Measurements from ENCODE around the gene TBC1D19.

The TBC1D19 gene

GRCh38 chr4:26736621-26737020, 152.7 kb downstream of the TBC1D19 start:
- peak in 1 of 2 donors; percentile 40 for DNase-seq (ENCODE audit: low read depth in 2 of 2)
- TF ChIP-seq CTCF (IDR thresholded peaks at IDR 0.05; ENCODE audit: low read depth, low read length), result no peak
- no peak overlapping the region for H3K4me3 ChIP-seq (replicated peaks in 1 of 2; ENCODE audit: low read depth in 2 of 2, low read length in 2 of 2)

- no peak overlapping the region for H3K4me3 ChIP-seq (replicated peaks in 1 of 2; ENCODE audit: low read depth in 2 of 2, low read length in 2 of 2)
- TF ChIP-seq CTCF (IDR thresholded peaks at IDR 0.05; ENCODE audit: low read depth, low read length), result no peak
- DNase-seq (ENCODE audit: low read depth in 2 of 2), result no peak
Observed at GRCh38 chr4:26737385-26737784, 153.5 kb downstream of the TBC1D19 start.

GRCh38 chr4:26741491-26741871, 157.6 kb downstream of the TBC1D19 start:
- H3K4me3 ChIP-seq (replicated peaks in 1 of 2; ENCODE audit: low read depth in 2 of 2, low read length in 2 of 2), result no peak overlapping the region
- no peak for TF ChIP-seq CTCF (IDR thresholded peaks at IDR 0.05; ENCODE audit: low read depth, low read length)
- DNase-seq (ENCODE audit: low read depth in 2 of 2), result peak; percentile 14 to 87

DNA sequence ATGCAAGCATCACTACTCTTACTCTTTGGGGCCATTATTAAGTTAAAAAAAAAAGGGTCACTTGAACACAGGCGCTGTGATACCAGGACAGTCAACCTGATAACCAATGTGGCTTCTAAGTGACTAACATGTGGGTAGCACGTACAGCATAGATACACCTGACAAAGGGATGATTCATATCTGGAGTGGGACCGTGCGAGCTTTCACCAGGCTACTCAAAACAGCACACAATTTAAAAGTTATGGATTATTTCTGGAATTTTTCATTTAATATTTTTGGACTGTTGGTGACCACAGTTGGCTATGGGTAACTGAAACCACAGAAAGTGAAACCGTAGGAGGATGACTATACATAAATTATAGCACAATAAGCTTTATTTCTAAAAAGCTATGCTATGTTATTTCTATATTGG, 162.9 kb downstream of the TBC1D19 start:
- TF ChIP-seq CTCF (IDR thresholded peaks at IDR 0.05; ENCODE audit: low read depth, low read length), result no peak
- DNase-seq (ENCODE audit: low read depth in 2 of 2), result no peak
- no peak overlapping the region for H3K4me3 ChIP-seq (replicated peaks in 1 of 2; ENCODE audit: low read depth in 2 of 2, low read length in 2 of 2)

- H3K4me3 ChIP-seq (replicated peaks in 1 of 2; ENCODE audit: low read depth in 2 of 2, low read length in 2 of 2), result no peak overlapping the region
- no peak for TF ChIP-seq CTCF (IDR thresholded peaks at IDR 0.05; ENCODE audit: low read depth, low read length)
- DNase-seq (ENCODE audit: low read depth in 2 of 2), result no peak
Observed at GRCh38 chr4:26748811-26749210, 164.9 kb downstream of the TBC1D19 start.

- no peak for TF ChIP-seq CTCF (IDR thresholded peaks at IDR 0.05; ENCODE audit: low read depth, low read length)
- no peak for DNase-seq (ENCODE audit: low read depth in 2 of 2)
- no peak overlapping the region for H3K4me3 ChIP-seq (replicated peaks in 1 of 2; ENCODE audit: low read depth in 2 of 2, low read length in 2 of 2)
Observed at GRCh38 chr4:26749867-26750266, 166.0 kb downstream of the TBC1D19 start.

DNA sequence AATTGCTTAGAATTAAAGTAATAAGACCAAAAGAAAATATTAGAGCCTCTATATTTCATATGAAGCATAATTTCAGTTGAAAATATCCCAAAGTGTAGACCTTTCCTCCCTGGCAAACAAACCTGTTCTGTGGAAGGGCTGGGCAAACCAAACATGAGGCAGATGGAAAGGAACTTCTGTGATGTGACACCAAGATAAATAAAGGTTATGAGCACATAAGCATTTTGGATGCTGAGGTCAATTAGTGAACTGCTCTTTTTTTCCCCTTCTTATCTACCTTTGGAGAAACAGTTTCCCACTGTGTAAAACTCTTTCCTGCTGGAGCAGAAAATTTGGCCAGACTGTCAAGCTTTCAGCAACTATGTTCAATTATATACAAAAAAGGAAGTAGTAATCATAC, 167.1 kb downstream of the TBC1D19 start:
- no peak overlapping the region for H3K4me3 ChIP-seq (replicated peaks in 1 of 2; ENCODE audit: low read depth in 2 of 2, low read length in 2 of 2)
- DNase-seq (ENCODE audit: low read depth in 2 of 2), result no peak
- TF ChIP-seq CTCF (IDR thresholded peaks at IDR 0.05; ENCODE audit: low read depth, low read length), result no peak
